Inferior parietal cortex (tissue), 1 donor: Measurements from ENCODE around the gene PI4KA.

Source experiments
- DNase-seq: peaks from one replicate; pipeline ENCODE4 v3.0.0-alpha.2; 2016; ENCODE audit errors: extremely low spot score

PI4KA gene

GRCh38 chr22:20816559-20816958 lies 42.1 kb downstream of the PI4KA start:
- DNase-seq, result peak; percentile 40

- DNase-seq, result no peak
These were observed 43.0 kb downstream of the PI4KA start for GRCh38 chr22:20815477-20816050.

GRCh38 chr22:20814221-20814808 lies 44.3 kb downstream of the PI4KA start:
- DNase-seq, result no peak

GRCh38 chr22:20813056-20813455 lies 45.6 kb downstream of the PI4KA start:
- DNase-seq, result no peak

GRCh38 chr22:20811971-20812660 lies 46.5 kb downstream of the PI4KA start:
- DNase-seq, result no peak

GRCh38 chr22:20811171-20811570 lies 47.4 kb downstream of the PI4KA start:
- DNase-seq, result no peak

GRCh38 chr22:20810645-20811044 lies 48.0 kb downstream of the PI4KA start:
- DNase-seq, result no peak

- no peak for DNase-seq
These were observed 48.9 kb downstream of the PI4KA start for GRCh38 chr22:20809538-20810185.

GRCh38 chr22:20808844-20809243 lies 49.8 kb downstream of the PI4KA start:
- no peak for DNase-seq

- peak; percentile 66 for DNase-seq
These were observed 51.3 kb downstream of the PI4KA start for GRCh38 chr22:20807315-20807752.

- no peak for DNase-seq
These were observed 52.6 kb downstream of the PI4KA start for GRCh38 chr22:20805972-20806471.

GRCh38 chr22:20804650-20805049 lies 54.0 kb downstream of the PI4KA start:
- DNase-seq, result no peak

GRCh38 chr22:20803696-20804324 lies 54.8 kb downstream of the PI4KA start:
- DNase-seq, result no peak

GRCh38 chr22:20802922-20803553 lies 55.6 kb downstream of the PI4KA start:
- DNase-seq, result no peak

GRCh38 chr22:20802452-20802851 lies 56.2 kb downstream of the PI4KA start:
- no peak for DNase-seq

- DNase-seq, result no peak
These were observed 59.2 kb downstream of the PI4KA start for GRCh38 chr22:20799449-20799848.

GRCh38 chr22:20798974-20799373 lies 59.6 kb downstream of the PI4KA start:
- no peak for DNase-seq

GRCh38 chr22:20798218-20798617 lies 60.4 kb downstream of the PI4KA start:
- DNase-seq, result no peak

GRCh38 chr22:20796731-20797130 lies 61.9 kb downstream of the PI4KA start:
- DNase-seq, result no peak

GRCh38 chr22:20794650-20795413 lies 63.8 kb downstream of the PI4KA start:
- no peak for DNase-seq
